AG09319 (cell line): Measurements from ENCODE around the gene FRS3.

Source experiments
- DNase-seq: peaks from one replicate; pipeline ENCODE4 v3.0.0-alpha.2; 2010; ENCODE audit warnings: low read depth; ENCODE audit errors: extremely low read depth
- CTCF ChIP-seq: IDR thresholded peaks from 2 replicates; pipeline ENCODE4 v1.5.1; 2011; ENCODE audit warnings: low read depth, mild to moderate bottlenecking, inconsistent platforms, low read length, moderate library complexity

FRS3 gene

DNA sequence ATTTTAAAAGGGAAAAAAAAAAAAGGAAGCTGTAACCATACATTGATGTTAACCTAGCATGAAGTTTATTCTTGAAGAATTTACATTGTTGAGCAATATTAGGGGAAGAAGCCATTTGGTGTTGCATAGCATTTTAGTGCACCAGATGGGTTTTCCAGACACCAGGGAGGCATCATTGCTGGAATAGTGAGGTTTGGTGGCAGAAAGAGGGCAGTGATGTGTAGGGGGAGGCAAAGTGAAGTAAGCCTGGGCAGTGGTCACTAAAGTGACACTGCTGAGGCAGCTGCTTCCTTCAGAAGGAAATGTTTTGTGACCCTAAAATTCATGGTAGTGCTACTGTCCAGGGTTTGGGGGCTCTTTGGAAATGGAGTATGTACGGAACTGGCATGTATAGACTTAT, 10.3 kb upstream of the FRS3 start:
- DNase-seq, result no peak
- TF ChIP-seq CTCF, result no peak

DNA sequence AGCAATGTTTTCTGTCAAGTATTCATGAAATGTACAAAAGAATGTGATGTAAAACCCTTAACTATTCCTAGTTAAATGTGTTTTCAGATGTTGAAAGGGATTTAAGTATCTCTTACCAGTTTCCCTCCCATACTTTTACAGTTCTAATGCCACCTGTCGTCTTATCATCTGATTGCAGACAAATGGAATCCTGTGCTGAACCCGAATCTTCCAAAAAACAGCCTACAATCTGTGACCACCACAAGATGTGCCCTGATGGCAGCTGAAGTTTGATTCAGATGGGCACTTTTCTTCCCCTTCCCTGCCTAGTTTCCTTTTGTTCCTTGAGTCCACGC, 9.7 kb upstream of the FRS3 start:
- DNase-seq, result no peak
- TF ChIP-seq CTCF, result no peak

- DNase-seq, result peak; percentile 83
- TF ChIP-seq CTCF, result peak; percentile 75
These were observed 7.7 kb upstream of the FRS3 start, which contains the start of gene TOMM6 for GRCh38 chr6:41787219-41787917. TOMM6 (plus strand) TSS chr6:41787694; CDS start chr6:41787698, 4 bp downstream.

DNA sequence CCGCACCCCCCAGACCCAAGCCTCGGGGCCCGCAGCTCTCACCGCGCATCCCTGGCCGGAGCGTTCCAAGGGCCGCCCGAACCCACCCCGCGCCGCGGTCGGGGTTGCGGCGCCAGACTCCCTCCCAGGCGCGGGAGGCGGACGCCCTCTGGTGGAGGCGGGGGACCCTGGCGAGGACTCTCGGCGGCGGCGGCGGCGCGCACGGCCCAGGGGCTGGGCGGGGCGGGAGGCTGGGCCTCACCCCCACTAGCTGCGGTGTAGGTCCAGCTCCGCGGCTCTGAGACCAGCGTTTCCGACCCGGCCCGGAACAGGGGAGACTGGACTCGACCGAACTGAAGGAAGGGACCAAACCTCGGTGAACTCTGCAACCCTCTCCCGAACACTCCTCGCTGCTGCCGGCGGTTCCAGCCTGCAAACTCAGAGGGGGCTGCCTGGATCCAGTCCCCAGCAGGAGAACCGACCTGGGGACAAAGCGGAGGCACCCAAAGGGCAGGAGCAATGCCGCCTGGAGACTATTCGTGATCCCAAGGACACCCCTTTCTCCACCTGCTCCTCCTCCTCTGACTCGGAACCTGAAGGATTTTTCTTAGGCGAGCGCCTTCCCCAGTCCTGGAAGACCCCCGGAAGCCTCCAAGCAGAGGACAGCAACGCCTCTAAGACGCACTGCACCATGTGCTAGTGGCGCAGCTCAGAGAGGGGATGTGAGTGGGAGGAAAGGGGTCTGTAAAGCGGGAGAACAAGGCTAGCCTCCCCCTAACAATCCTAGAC, 6.9 kb upstream of the FRS3 start:
- TF ChIP-seq CTCF, result peak; percentile 42
- peak; percentile 35 for DNase-seq

GRCh38 chr6:41785689-41786450, 6.2 kb upstream of the FRS3 start:
- no peak for TF ChIP-seq CTCF
- DNase-seq, result no peak

DNA sequence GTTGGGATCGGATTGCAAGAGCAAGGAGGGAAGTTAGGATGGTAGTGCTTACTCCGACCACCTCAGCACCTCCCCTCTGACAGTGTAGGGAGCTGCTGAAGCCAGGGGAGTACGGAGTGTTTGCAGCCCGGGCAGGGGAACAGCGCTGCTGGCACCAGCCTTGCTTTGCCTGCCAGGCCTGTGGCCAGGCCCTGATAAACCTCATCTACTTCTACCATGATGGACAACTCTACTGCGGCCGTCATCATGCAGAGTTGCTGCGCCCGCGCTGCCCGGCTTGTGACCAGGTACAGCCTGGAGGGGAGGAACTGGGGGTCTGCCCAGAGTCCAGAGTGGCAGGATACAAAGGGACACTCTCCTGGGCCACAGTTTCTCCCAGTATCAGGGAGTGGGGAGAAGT, 5.6 kb upstream of the FRS3 start:
- no peak for TF ChIP-seq CTCF
- DNase-seq, result no peak
